H1 (cell line): ENCODE measurements around the gene FAM107A. TPM values are rescaled to one million over a fixed set of nuclear protein-coding genes. Genes with fewer than 3 reads are reported as not detected.

Experiments
- CTCF ChIA-PET: fragments of 300-600 bp; sonication (Branson Sonifier 250); formaldehyde crosslinking; loops from one replicate; lab custom pipeline; 2021; ENCODE audit not compliant: partially characterized antibody; lab: Charles Lee
- POLR2A ChIA-PET: fragments of 300-600 bp; sonication (Branson Sonifier 250); formaldehyde crosslinking; loops from one replicate; lab custom pipeline; 2021; ENCODE audit warnings: inconsistent platforms; ENCODE audit not compliant: partially characterized antibody; lab: Charles Lee
- DNase-seq, 2 experiments: peaks; one replicate each; pipeline versions ENCODE4 v3.0.0 to v3.0.0-alpha.2; 2010 to 2022; ENCODE audit warnings: low spot score in 2 of 2, low read depth in 1 of 2, mixed read lengths in 1 of 2
- FAIRE-seq: peaks from 2 replicates; lab custom pipeline; 2011; peaks lifted over from hg19 to GRCh38; lab: Jason Lieb, UNC
- H2AFZ ChIP-seq: 2 replicates; pipeline ENCODE4 v1.8.1; 2012; ENCODE audit warnings: low read length, inconsistent platforms
- H2AK5ac ChIP-seq: 2 replicates; pipeline ENCODE4 v1.6.1; 2013; ENCODE audit warnings: low read depth, low read length
- H2BK120ac ChIP-seq: replicated peaks from 2 replicates; pipeline ENCODE3; 2013; ENCODE audit warnings: low read depth, low read length, inconsistent platforms
- H2BK12ac ChIP-seq: 2 replicates; pipeline ENCODE4 v1.6.1; 2013; ENCODE audit warnings: low read depth, low read length
- H2BK15ac ChIP-seq: 2 replicates; pipeline ENCODE4 v1.6.1; 2013; ENCODE audit warnings: low read length
- H2BK20ac ChIP-seq: 2 replicates; pipeline ENCODE4 v1.6.1; 2013; ENCODE audit warnings: low read length
- H2BK5ac ChIP-seq: 2 replicates; pipeline ENCODE4 v1.6.1; 2013; ENCODE audit warnings: low read depth, low read length
- H3K14ac ChIP-seq: 2 replicates; pipeline ENCODE4 v1.6.1; 2013; ENCODE audit warnings: inconsistent platforms; ENCODE audit not compliant: insufficient read length
- H3K18ac ChIP-seq: 2 replicates; pipeline ENCODE4 v1.6.1; 2013; ENCODE audit warnings: low read length; ENCODE audit errors: extremely low read depth
- H3K23ac ChIP-seq: 2 replicates; pipeline ENCODE4 v1.6.1; 2013; ENCODE audit warnings: inconsistent platforms; ENCODE audit not compliant: insufficient read length
- H3K23me2 ChIP-seq: 2 replicates; pipeline ENCODE4 v1.6.1; 2013; ENCODE audit warnings: low read depth, low read length
- H3K27ac ChIP-seq: 2 replicates; pipeline ENCODE4 v1.6.1; 2011; ENCODE audit warnings: low read depth, low read length, inconsistent platforms
- H3K27me3 ChIP-seq, 4 experiments: replicated peaks in 1 of 4; 1 replicate in 1 of 4; 2 replicates in 3 of 4; pipeline versions ENCODE4 v1.6.1 to v1.8.1; 2011 to 2013; ENCODE audit warnings: low read length in 3 of 4, mild to moderate bottlenecking in 3 of 4, inconsistent platforms in 2 of 4, mixed read lengths in 2 of 4, moderate library complexity in 1 of 4; ENCODE audit not compliant: control insufficient read depth in 3 of 4, insufficient read depth in 3 of 4; ENCODE audit errors: extremely low read depth in 1 of 4
- H3K36me3 ChIP-seq, 4 experiments: 2 replicates each; pipeline versions ENCODE4 v1.6.1 to v1.8.1; 2011 to 2013; ENCODE audit warnings: mild to moderate bottlenecking in 4 of 4, low read length in 3 of 4, moderate library complexity in 2 of 4, control low read depth in 1 of 4, inconsistent platforms in 1 of 4; ENCODE audit not compliant: insufficient read depth in 4 of 4, control insufficient read depth in 2 of 4
- H3K4ac ChIP-seq: replicated peaks from 2 replicates; pipeline ENCODE3; 2013; ENCODE audit warnings: low read length, low read depth, mixed read lengths, inconsistent platforms; ENCODE audit not compliant: insufficient read length
- H3K4me1 ChIP-seq, 4 experiments: replicated peaks in 1 of 4; 1 replicate in 1 of 4; 2 replicates in 3 of 4; pipeline versions ENCODE4 v1.6.1 to v1.8.1; 2011 to 2013; ENCODE audit warnings: low read length in 3 of 4, inconsistent platforms in 2 of 4, mixed read lengths in 1 of 4; ENCODE audit not compliant: insufficient read depth in 4 of 4, control insufficient read depth in 3 of 4
- H3K4me2 ChIP-seq, 2 experiments: 2 replicates each; pipeline versions ENCODE4 v1.6.1 to v1.8.1; 2011 to 2013; ENCODE audit warnings: low read depth in 2 of 2, low read length in 2 of 2, control low read depth in 1 of 2, inconsistent platforms in 1 of 2, mild to moderate bottlenecking in 1 of 2; ENCODE audit not compliant: insufficient read depth in 1 of 2
- H3K4me3 ChIP-seq, 4 experiments: fragments of 200-600, 300-600 bp in 1 of 4; sonication (generic), shearing (Covaris generic), sonication (Bioruptor Twin) in 1 of 4; 2 replicates each; pipeline versions ENCODE4 v1.5.1 to v1.8.1; 2011 to 2016; ENCODE audit warnings: low read length in 4 of 4, low read depth in 3 of 4, control low read depth in 2 of 4, inconsistent platforms in 2 of 4, mild to moderate bottlenecking in 2 of 4, mixed read lengths in 1 of 4, moderate library complexity in 1 of 4; ENCODE audit not compliant: insufficient read depth in 2 of 4; ENCODE audit errors: extremely low read depth in 1 of 4
- H3K56ac ChIP-seq: replicated peaks from 2 replicates; pipeline ENCODE3; 2013; ENCODE audit warnings: low read depth, mild to moderate bottlenecking, mixed read lengths, low read length, inconsistent platforms; ENCODE audit not compliant: insufficient read length
- H3K79me1 ChIP-seq: 2 replicates; pipeline ENCODE4 v1.6.1; 2013; ENCODE audit warnings: low read depth, low read length, control low read depth
- H3K79me2 ChIP-seq, 2 experiments: 2 replicates each; pipeline versions ENCODE4 v1.6.1 to v1.8.1; 2012 to 2013; ENCODE audit warnings: low read length in 2 of 2, mild to moderate bottlenecking in 2 of 2, inconsistent platforms in 1 of 2; ENCODE audit not compliant: insufficient read depth in 2 of 2, control insufficient read depth in 1 of 2
- H3K9ac ChIP-seq, 4 experiments: replicated peaks in 1 of 4; 1 replicate in 1 of 4; 2 replicates in 3 of 4; pipeline versions ENCODE4 v1.6.1 to v1.8.1; 2011 to 2013; ENCODE audit warnings: low read depth in 3 of 4, low read length in 3 of 4, control low read depth in 2 of 4, mild to moderate bottlenecking in 2 of 4, moderate library complexity in 2 of 4, inconsistent platforms in 1 of 4; ENCODE audit errors: extremely low read depth in 1 of 4
- H3K9me3 ChIP-seq, 2 experiments: 2 replicates each; pipeline versions ENCODE4 v1.6.1 to v1.8.1; 2012 to 2013; ENCODE audit warnings: mild to moderate bottlenecking in 2 of 2, moderate library complexity in 2 of 2, control low read depth in 1 of 2, inconsistent platforms in 1 of 2, low read depth in 1 of 2, low read length in 1 of 2, mixed read lengths in 1 of 2; ENCODE audit not compliant: insufficient read depth in 2 of 2
- H4K20me1 ChIP-seq, 2 experiments: replicated peaks in 1 of 2; 2 replicates each; pipeline versions ENCODE3 to v1.8.1; 2011 to 2013; ENCODE audit warnings: inconsistent platforms in 2 of 2, low read length in 2 of 2, mild to moderate bottlenecking in 1 of 2; ENCODE audit not compliant: insufficient read depth in 2 of 2, control insufficient read depth in 1 of 2
- H4K5ac ChIP-seq: 2 replicates; pipeline ENCODE4 v1.6.1; 2013; ENCODE audit warnings: low read length, low read depth, mixed read lengths, inconsistent platforms; ENCODE audit not compliant: insufficient read length
- H4K8ac ChIP-seq: 2 replicates; pipeline ENCODE4 v1.8.0; 2013; ENCODE audit warnings: mild to moderate bottlenecking, moderate library complexity, low read length, inconsistent platforms; ENCODE audit not compliant: insufficient read depth; ENCODE audit errors: extremely low read depth
- H4K91ac ChIP-seq: replicated peaks from 2 replicates; pipeline ENCODE3; 2013; ENCODE audit warnings: low read length, mixed read lengths, inconsistent platforms; ENCODE audit not compliant: insufficient read length
- CEBPB ChIP-seq: IDR thresholded peaks from 2 replicates; pipeline ENCODE4 v1.6.1; 2012; ENCODE audit warnings: low read depth, low read length
- CREB1 ChIP-seq: IDR thresholded peaks from 2 replicates; pipeline ENCODE4 v1.6.1; 2012; ENCODE audit warnings: inconsistent platforms
- EP300 ChIP-seq, 2 experiments: IDR thresholded peaks; 1 replicate in 1 of 2; 2 replicates in 1 of 2; pipeline ENCODE4 v1.6.1; 2011 to 2012; ENCODE audit warnings: low read depth in 2 of 2, low read length in 2 of 2, mild to moderate bottlenecking in 2 of 2, borderline replicate concordance in 1 of 2, inconsistent platforms in 1 of 2, moderate library complexity in 1 of 2
- EZH2 ChIP-seq: fragments of 200-600 bp; sonication (generic); IDR thresholded peaks from 2 replicates; pipeline ENCODE4 v1.7.1; 2012; ENCODE audit warnings: low read depth, mild to moderate bottlenecking, moderate library complexity, low read length, inconsistent platforms; ENCODE audit not compliant: severe bottlenecking
- MAFK ChIP-seq: IDR thresholded peaks from 2 replicates; pipeline ENCODE4 v1.6.1; 2012; ENCODE audit warnings: low read depth, mild to moderate bottlenecking, improper control_type of control experiment, low read length
- PHF8 ChIP-seq: fragments of 200-600 bp; sonication (generic); conservative IDR thresholded peaks from 2 replicates; pipeline ENCODE4 v1.7.1; 2012; ENCODE audit warnings: low read depth, mild to moderate bottlenecking, inconsistent platforms, low read length, moderate library complexity
- POU5F1 ChIP-seq: IDR thresholded peaks from 2 replicates; pipeline ENCODE4 v1.6.1; 2011; ENCODE audit warnings: low read depth, mild to moderate bottlenecking, low read length, moderate library complexity
- RAD21 ChIP-seq, 2 experiments: IDR thresholded peaks in 1 of 2; conservative IDR thresholded peaks in 1 of 2; 2 replicates each; pipeline ENCODE4 v1.6.1; 2011; ENCODE audit warnings: low read depth in 2 of 2, low read length in 2 of 2, improper control_type of control experiment in 1 of 2, inconsistent platforms in 1 of 2, mild to moderate bottlenecking in 1 of 2, moderate library complexity in 1 of 2
- TEAD4 ChIP-seq: IDR thresholded peaks from 2 replicates; pipeline ENCODE4 v1.6.1; 2012; ENCODE audit warnings: low read depth, low read length, inconsistent platforms, mixed read lengths
- YY1 ChIP-seq: IDR thresholded peaks from 2 replicates; pipeline ENCODE4 v1.6.1; 2011; ENCODE audit warnings: low read depth, mild to moderate bottlenecking, low read length
- WGBS, 2 experiments: shearing (Covaris generic) in 1 of 2; methylation state at CpG; one replicate each; pipeline versions ENCODE4 v1.1.6 to v1.1.7; 2013 to 2015; ENCODE audit warnings: low lambda C conversion rate in 2 of 2, mixed read lengths in 2 of 2, inconsistent platforms in 1 of 2, low coverage in 1 of 2, missing lambda C conversion rate in 1 of 2; ENCODE audit not compliant: insufficient replicate concordance in 2 of 2, insufficient coverage in 1 of 2, insufficient read length in 1 of 2; ENCODE audit errors: extremely low coverage in 1 of 2, missing lambda C conversion rate in 1 of 2; 5-methylcytosine and 5-hydroxymethylcytosine counted together
- polyA plus RNA-seq, 7 experiments: library from polyadenylated mRNA; depleted of rRNA in 3 of 7; stranded (reverse) in 5 of 7; unstranded in 2 of 7; fragments of >200 nt in 5 of 7; fragments of 200-250 nt in 2 of 7; gene quantifications; 1 replicate in 5 of 7; 2 replicates in 1 of 7; 4 replicates in 1 of 7; pipeline versions ENCODE4 v1.2.1 to v1.2.3, GENCODE V29; 2011 to 2013; ENCODE audit warnings: missing spikeins in 2 of 7, mixed read lengths in 2 of 7
- total RNA-seq: library from RNA; stranded (reverse); fragmentation: NEBNext Ultra II Directional; extraction: Animal tissue kit (Norgen Biotek cat#: 25700); gene quantifications from 2 replicates; pipeline ENCODE4 v1.2.1, GENCODE V29; 2021

FAM107A gene
- total and polyA plus RNA-seq, 2 of the 8 experiments (the other 6 are each of a cell fraction or from before 2014, with no cell fraction given): 0.51 to 0.65 TPM

DNA sequence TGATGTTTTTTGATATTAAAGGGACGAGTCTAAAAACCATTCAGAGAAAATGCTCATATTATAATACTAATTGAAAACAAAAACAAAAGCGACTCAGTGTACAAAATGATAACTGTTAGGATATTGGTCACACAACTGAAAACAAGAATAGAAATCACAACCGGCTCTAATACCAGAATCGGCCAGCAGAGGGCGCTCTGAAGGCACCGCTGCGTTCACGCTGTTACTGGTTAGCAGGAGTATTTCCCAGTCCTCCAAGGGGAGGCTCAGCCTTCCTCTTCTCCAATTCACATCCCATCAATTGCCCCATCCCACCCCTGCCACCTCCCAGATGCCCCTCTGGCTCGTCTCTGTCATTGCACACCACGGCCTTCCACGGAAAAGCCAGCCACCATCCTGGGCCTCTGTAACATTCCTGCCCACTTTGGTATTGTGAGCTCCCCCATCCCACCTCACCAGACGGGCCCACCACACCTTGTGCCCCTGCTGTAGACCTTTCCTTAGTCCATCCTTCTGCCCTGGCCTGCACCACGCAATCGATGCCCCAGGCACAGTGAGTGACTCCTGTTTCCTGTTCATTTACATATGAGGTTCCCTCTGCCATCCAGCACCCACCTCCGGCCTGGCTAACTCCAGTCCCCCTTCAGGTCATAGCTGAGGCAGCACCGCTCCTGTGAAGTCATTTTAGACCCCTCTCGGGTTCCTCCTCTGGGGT is 8.5 kb downstream of the FAM107A start:
- peak overlapping the region; percentile 25; the same call in 1 of the 2 replicates for H2BK15ac ChIP-seq
- H2AK5ac ChIP-seq: peak overlapping the region; percentile 29; the same call in 1 of the 2 replicates
- H4K20me1 ChIP-seq: no peaks in the 10 kb centered on the region
- H3K23me2 ChIP-seq: no peaks in the 10 kb centered on the region; the same call in 1 of the 2 replicates
- H3K18ac ChIP-seq: no peak overlapping the region
- H3K9ac ChIP-seq: no peak overlapping the region
- H3K27me3 ChIP-seq: peaks cover 0 to 2% (median 0%) of the 10 kb centered on the region in 4 experiments; a peak in 2 of 7 replicates
- H3K9me3 ChIP-seq: no peaks in the 10 kb centered on the region
- H2BK12ac ChIP-seq: peak overlapping the region; percentile 75; the same call in 1 of the 2 replicates
- no peak overlapping the region for H3K4me3 ChIP-seq
- H3K27ac ChIP-seq: no peak overlapping the region
- peak in 1 of 2 experiments; percentile 95 for DNase-seq
- peak overlapping the region; percentile 42 for H4K91ac ChIP-seq
- ChIA-PET POLR2A (interaction anchor here (0.7 to 1.4 kb wide), 3 partner anchors 13 to 60 kb away, joined by 3 to 4 read pairs (median 3); no protein-coding TSS in a partner anchor), CTCF (interaction anchor here (0.6 to 40.0 kb wide), 42 partner anchors 11 to 1960 kb away, joined by 3 to 994 read pairs (median 4); partner anchors contain the start of genes ACOX2, FAM107A and FAM3D)
- WGBS, 2 experiments: 34% methylated on average over 17 of the region's 17 CpGs; no CpG with 5 or more reads in 1 of the 2 experiments
- no peak overlapping the region for H3K4ac ChIP-seq
- no peak overlapping the region for H4K8ac ChIP-seq
- 0 out of 2 replicates have a peak overlapping the region, but pooled peaks have one; percentile 61 for H2BK20ac ChIP-seq
- no peaks in the 10 kb centered on the region for H3K79me2 ChIP-seq
- H3K14ac ChIP-seq: no peak overlapping the region
- H2BK5ac ChIP-seq: peak overlapping the region; percentile 52; the same call in 1 of the 2 replicates
- peak; percentile 96 for FAIRE-seq
- H2AFZ ChIP-seq: no peak overlapping the region
- H4K5ac ChIP-seq: no peak overlapping the region
- H2BK120ac ChIP-seq: no peak overlapping the region
- no peaks in the 10 kb centered on the region for H3K36me3 ChIP-seq
- no peak overlapping the region for H3K4me2 ChIP-seq
- H3K4me1 ChIP-seq: peaks cover 6 to 22% (median 16%) of the 10 kb centered on the region in 4 experiments
- no peak overlapping the region for H3K23ac ChIP-seq
- no peaks in the 10 kb centered on the region; the same call in 1 of the 2 replicates for H3K79me1 ChIP-seq
- H3K56ac ChIP-seq: no peak overlapping the region
- TF ChIP-seq CEBPB (no peak), YY1 (0 out of 2 replicates have a peak, but pooled peaks have one; percentile 26), RAD21 (IDR thresholded peaks at IDR 0.05 in 1 of 2, conservative IDR thresholded peaks at IDR 0.05 in 1 of 2; ENCODE audit: low read depth in 2 of 2, low read length in 2 of 2) (peak; percentile 82 to 87), POU5F1 (no peak), PHF8 (no peak), CREB1 (peak; percentile 20; the same call in 1 of the 2 replicates), MAFK (no peak), TEAD4 (0 out of 2 replicates have a peak, but pooled peaks have one; percentile 15), EZH2 (no peak), EP300 (IDR thresholded peaks at IDR 0.05; ENCODE audit: borderline replicate concordance in 1 of 2, low read depth in 2 of 2, low read length in 2 of 2) (no peak)
